Cerebellar cortex (tissue), 1 donor: ENCODE measurements around the gene KAT6B.

ENCODE experiments used
- DNase-seq: peaks from one replicate; pipeline ENCODE4 v3.0.0-alpha.2; 2015; ENCODE audit warnings: low spot score

Gene KAT6B

GRCh38 chr10:75015442-75015841, 189.0 kb downstream of the KAT6B start:
- no peak for DNase-seq

DNA sequence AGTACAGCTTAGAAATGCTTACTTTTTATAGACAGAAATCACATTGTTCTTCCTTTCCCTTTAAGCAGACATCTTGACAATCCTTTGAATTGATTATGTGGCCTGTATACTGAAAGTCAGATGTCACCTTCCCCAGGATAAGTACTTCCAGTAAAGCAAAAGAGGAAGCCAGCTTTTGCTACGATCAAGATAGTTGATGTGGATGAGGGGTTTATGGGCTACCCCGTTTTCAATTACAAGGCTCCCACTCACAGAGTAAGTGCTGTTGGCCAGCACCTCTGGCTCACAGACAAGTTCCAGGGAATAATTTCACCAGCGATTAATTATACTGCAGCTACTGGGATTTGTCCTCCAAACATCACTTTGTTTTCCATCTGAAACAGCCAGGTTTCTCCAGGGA, 189.9 kb downstream of the KAT6B start:
- DNase-seq: no peak

- no peak for DNase-seq
Observed at GRCh38 chr10:75018251-75018650, 191.9 kb downstream of the KAT6B start.

- peak; percentile 46 for DNase-seq
Observed at GRCh38 chr10:75018686-75019307, 192.4 kb downstream of the KAT6B start.

DNA sequence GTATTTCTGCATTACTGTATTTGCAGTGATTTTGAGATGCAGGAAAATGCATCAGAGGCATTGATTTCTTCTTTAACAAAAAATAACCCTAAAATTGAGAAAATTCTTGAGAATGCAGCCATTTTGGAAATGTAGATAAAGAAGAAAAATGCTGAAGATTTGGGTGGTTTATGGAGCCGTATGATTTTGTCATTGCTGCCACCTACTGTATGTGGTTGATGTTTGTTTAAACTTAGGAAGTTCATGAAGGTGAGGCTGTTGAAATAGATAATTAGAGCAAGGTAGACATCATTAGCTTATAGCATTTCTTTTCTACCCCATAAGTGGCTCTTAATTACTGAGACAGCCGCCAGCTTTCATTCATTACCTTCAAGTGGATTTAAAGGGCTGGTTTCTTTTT, 193.0 kb downstream of the KAT6B start:
- peak; percentile 83 for DNase-seq

DNA sequence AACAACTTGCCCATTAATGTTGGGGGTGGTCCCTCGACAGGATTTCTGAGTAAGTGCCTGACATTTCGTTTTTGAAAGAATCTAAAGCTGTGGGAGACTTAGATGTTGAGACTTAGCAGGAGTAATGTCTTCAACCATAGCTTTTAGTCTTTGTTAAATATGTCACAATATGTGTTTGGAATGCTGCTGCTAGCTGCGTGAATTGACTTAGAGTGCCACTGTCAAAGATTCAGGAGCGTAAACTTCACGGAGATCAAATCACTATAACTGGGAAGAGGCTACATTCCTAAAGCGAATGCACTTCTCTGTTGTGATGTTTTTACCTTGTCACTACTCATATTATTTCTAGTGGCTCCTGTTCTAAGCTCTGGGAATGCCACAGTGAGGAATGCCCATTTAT, 193.8 kb downstream of the KAT6B start:
- DNase-seq: no peak

GRCh38 chr10:75021379-75022249, 195.2 kb downstream of the KAT6B start:
- no peak for DNase-seq

DNA sequence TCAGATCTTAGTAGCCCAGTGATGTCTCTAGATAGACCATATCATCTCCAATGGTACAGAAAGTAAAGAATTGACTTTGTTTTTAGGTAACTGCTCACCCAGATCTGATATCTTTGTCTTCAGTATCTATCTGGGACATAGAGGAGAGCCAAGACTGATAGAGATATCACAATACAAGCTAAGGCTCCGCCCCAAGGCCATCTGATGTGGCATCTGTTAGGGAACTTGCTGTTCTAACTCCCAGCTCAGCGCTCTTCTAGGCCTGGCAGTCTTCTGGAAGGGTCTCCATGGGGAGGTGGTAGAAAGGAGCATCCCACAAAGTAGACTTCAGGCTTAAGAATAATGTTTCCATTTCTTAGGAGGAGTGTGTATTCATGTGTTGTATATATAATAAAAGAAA, 196.7 kb downstream of the KAT6B start:
- DNase-seq: peak; percentile 73

GRCh38 chr10:75024971-75025523, 198.6 kb downstream of the KAT6B start:
- DNase-seq: peak; percentile 40

GRCh38 chr10:75028049-75028448, 201.6 kb downstream of the KAT6B start:
- DNase-seq: no peak

GRCh38 chr10:75028748-75029147, 202.3 kb downstream of the KAT6B start:
- no peak for DNase-seq

- DNase-seq: no peak
Observed at GRCh38 chr10:75029420-75029819, 203.0 kb downstream of the KAT6B start.

GRCh38 chr10:75029857-75030256, 203.5 kb downstream of the KAT6B start:
- no peak for DNase-seq

DNA sequence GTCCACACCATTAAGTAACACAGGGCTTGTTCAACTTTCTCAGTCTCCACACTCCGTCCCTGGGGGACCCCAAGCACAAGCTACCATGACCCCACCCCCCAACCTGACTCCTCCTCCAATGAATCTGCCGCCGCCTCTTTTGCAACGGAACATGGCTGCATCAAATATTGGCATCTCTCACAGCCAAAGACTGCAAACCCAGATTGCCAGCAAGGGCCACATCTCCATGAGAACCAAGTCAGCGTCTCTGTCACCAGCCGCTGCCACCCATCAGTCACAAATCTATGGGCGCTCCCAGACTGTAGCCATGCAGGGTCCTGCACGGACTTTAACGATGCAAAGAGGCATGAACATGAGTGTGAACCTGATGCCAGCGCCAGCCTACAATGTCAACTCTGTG, 204.0 kb downstream of the KAT6B start:
- DNase-seq: no peak

GRCh38 chr10:75032119-75032518, 205.7 kb downstream of the KAT6B start:
- DNase-seq: no peak

- no peak for DNase-seq
Observed at GRCh38 chr10:75032813-75033212, 206.4 kb downstream of the KAT6B start.

DNA sequence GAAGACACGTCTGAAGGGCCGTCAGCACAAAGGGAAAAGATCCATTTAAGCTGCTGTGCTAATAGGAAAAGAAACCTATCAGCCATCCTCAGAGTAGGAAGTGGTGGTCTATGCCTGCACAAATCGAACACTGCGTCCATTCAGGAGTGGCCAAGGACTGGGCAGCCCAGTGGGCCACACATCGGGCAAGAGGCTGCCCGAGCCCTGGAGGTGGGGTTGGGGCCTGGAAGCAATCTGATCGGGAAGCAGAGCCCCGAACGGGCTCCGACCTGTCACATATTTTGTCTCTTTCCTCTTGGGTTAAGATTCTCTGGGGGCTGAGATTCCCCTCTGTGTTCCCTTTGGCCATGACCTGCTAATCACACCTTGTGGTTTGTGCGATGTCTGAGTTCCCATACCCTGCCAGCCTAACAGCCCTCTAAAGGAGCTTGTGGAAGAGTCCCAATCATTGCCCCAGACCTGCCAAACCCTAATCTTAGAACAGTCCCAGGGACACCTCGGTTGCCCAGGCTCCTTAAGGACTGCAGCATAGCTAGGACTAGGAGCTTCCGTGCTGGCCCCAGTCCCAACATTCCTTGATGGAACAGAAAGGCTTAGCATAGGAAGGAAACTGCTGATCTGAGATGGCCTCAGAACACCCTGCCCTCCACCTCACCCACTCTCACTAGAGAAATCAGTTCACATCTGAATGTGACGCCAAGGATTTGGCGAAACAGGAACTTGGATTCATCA, 207.2 kb downstream of the KAT6B start:
- DNase-seq: no peak

DNA sequence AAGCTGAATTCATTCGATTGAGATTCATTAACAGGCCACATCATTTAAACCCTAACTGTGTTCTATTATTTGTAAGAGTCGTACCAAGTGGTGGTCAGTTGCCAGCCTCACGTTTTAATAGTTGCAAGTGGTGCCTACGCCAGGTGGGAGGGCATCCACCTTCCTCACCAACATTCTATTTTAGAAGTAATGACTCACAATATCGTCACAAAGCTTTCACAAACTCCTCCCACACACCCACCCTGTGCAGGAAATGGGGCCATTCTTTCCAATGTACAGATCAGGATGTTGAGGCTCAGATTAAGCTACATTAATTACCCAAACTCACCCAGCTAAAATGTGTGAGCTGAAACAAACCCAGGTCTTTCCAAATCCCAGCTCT, 207.7 kb downstream of the KAT6B start:
- no peak for DNase-seq

DNA sequence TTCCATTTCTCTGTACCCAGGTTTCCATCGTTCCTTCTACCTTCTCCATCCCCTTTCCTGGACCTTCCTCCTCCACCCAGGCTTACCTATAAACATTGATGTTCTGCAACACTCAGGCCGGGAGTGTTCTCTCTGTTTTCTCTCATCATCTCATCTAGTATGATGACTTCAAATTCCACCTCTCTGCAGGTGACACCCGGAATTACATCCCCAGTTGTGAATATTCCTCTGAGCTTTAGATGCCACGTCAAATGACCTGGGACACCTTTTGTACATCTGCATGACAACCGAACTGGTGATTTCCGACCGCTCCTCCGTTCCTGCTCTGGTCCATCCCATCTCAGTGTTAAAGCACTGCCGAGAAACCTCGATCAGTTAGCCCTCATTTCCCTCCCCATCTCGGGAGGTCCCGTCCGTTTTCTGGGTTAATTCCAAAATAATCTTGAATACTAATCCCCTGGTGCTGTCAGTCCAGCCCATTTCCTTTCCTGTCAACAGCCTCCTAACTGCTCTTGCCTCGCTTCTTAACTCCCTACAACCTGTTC, 208.4 kb downstream of the KAT6B start:
- DNase-seq: no peak

DNA sequence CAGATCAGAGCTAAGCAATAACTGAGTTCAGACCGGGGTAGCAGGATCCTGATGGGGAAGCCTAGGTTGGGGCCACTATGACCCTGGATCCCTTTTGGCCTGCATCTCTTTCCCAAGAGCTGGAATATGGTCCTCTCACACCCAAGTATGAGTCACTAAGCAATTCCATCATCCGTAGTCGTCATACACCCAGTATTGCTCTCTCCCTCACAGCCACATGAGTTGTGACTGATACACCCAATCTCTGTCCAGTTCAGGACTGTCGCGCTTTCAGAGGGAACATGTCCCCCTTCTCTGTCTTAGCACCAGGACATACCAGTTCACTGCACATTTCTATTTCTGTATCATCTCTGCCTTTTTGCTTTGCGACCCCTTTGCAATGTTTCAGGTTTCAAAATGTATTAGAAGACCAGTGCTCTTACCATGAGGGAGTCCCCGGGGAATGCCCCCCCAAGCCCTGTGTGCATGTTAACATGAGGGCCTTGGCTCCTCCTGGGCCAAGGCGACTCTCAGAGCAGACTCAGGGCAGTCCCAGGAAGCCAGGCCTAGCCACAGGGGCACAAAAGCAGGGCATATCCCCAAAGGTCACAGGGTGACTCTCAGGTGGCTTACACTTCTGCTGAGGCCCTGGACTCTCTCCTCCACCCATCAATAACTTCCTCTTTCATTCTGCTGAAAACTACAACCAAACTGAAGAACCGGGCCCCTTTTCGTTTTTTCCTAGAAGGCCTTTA, 209.7 kb downstream of the KAT6B start:
- no peak for DNase-seq
